ENCODE data around the gene CST4. TPM values are rescaled to one million over a fixed set of nuclear protein-coding genes. Genes with fewer than 3 reads are reported as not detected.
"Not testable (repeated sequence)": the region's sequence is repeated elsewhere in the genome, so short reads cannot be mapped to it uniquely, and the experiment has no call there.

CST4 gene
- total RNA-seq, 2 donors from 2014 or later, result 2.0 to 2.3 TPM

DNA sequence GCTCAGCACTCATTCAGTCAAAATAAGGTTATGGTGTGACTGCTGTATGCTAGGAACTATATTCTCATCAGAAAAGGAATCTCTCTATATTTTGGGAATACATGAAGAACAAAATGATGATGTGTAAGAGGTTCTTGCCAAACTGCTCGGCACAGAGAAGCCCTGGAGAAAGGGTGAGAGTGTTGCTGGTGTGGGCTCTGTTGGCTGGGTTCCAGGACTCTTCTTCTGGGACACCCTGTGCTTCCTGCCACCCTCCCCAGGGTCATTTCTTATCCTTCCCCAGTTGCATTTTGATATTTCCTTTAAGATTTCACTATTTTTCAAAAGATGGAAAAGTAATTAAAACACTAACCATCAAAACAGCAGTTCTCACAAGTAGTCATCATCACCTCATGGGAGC is 33.1 kb upstream of the CST4 start:
- Mint-ChIP-seq H3K4me3 (no peak overlapping the region), H3K9me3 (peaks cover 2% of the 10 kb centered on the region), H3K4me1 (peaks cover 24% of the 10 kb centered on the region), H3K36me3 (ENCODE audit: low read depth) (no peaks in the 10 kb centered on the region), H3K27ac (no peak overlapping the region), H3K27me3 (ENCODE audit: insufficient read depth) (no peaks in the 10 kb centered on the region)
- 95% methylated on average over 1 of the region's 1 CpG; no CpG with 5 or more reads in 1 of the 2 experiments for WGBS, 2 experiments (ENCODE audit: insufficient coverage in 1 of 2, insufficient read length in 1 of 2)
- Histone ChIP-seq H3K4me3 (ENCODE audit: low read length) (no peak overlapping the region), H3K27me3 (ENCODE audit: control insufficient read depth, insufficient read depth, low read length, poor library complexity, severe bottlenecking) (no peaks in the 10 kb centered on the region), H3K9ac (ENCODE audit: extremely low read depth, low read length, poor library complexity, severe bottlenecking) (no peak overlapping the region), H3K4me1 (ENCODE audit: control insufficient read depth, insufficient read depth, low read length) (no peaks in the 10 kb centered on the region), H3K27ac (ENCODE audit: low read depth, low read length) (no peak overlapping the region), H3K36me3 (ENCODE audit: control insufficient read depth, insufficient read depth, low read length) (no peaks in the 10 kb centered on the region), H3K9me3 (ENCODE audit: control insufficient read depth, low read length) (no peaks in the 10 kb centered on the region)
- DNase-seq, result no peak
- no peak for TF ChIP-seq CTCF (conservative IDR thresholded peaks at IDR 0.05)

- not testable (repeated sequence) for H3K9me3 ChIP-seq (ENCODE audit: control insufficient read depth, low read length); H3K36me3 ChIP-seq (ENCODE audit: control insufficient read depth, insufficient read depth, low read length); H3K27ac Mint-ChIP-seq; H3K9ac ChIP-seq (ENCODE audit: extremely low read depth, low read length, poor library complexity, severe bottlenecking); H3K27me3 Mint-ChIP-seq (ENCODE audit: insufficient read depth); H3K27me3 ChIP-seq (ENCODE audit: control insufficient read depth, insufficient read depth, low read length, poor library complexity, severe bottlenecking); H3K4me1 ChIP-seq (ENCODE audit: control insufficient read depth, insufficient read depth, low read length); H3K4me3 Mint-ChIP-seq; H3K36me3 Mint-ChIP-seq (ENCODE audit: low read depth); H3K4me3 ChIP-seq (ENCODE audit: low read length); DNase-seq; H3K27ac ChIP-seq (ENCODE audit: low read depth, low read length)
- peaks cover 13% of the 10 kb centered on the region for H3K9me3 Mint-ChIP-seq
- 74 to 89% methylated on average over 2 to 9 of the region's 9 CpGs for WGBS, 2 experiments (ENCODE audit: insufficient coverage in 1 of 2, insufficient read length in 1 of 2)
- H3K4me1 Mint-ChIP-seq, result peaks cover 18% of the 10 kb centered on the region
Measured at GRCh38 chr20:23719351-23719750, 30.5 kb upstream of the CST4 start.

- H3K4me1 ChIP-seq (ENCODE audit: control insufficient read depth, insufficient read depth, low read length); H3K36me3 ChIP-seq (ENCODE audit: control insufficient read depth, insufficient read depth, low read length); H3K27ac Mint-ChIP-seq; DNase-seq; H3K9me3 ChIP-seq (ENCODE audit: control insufficient read depth, low read length); H3K4me3 ChIP-seq (ENCODE audit: low read length); H3K36me3 Mint-ChIP-seq (ENCODE audit: low read depth); H3K9ac ChIP-seq (ENCODE audit: extremely low read depth, low read length, poor library complexity, severe bottlenecking); H3K4me3 Mint-ChIP-seq; H3K27ac ChIP-seq (ENCODE audit: low read depth, low read length); H3K4me1 Mint-ChIP-seq; H3K27me3 ChIP-seq (ENCODE audit: control insufficient read depth, insufficient read depth, low read length, poor library complexity, severe bottlenecking); H3K9me3 Mint-ChIP-seq: not testable (repeated sequence)
- peaks cover 23% of the 10 kb centered on the region for H3K27me3 Mint-ChIP-seq (ENCODE audit: insufficient read depth)
Measured at GRCh38 chr20:23711778-23712177, 22.9 kb upstream of the CST4 start.

- Mint-ChIP-seq H3K4me3 (no peak overlapping the region), H3K4me1 (no peaks in the 10 kb centered on the region), H3K36me3 (ENCODE audit: low read depth) (no peaks in the 10 kb centered on the region), H3K9me3 (no peaks in the 10 kb centered on the region), H3K27ac (no peak overlapping the region), H3K27me3 (ENCODE audit: insufficient read depth) (peaks cover 25% of the 10 kb centered on the region)
- Histone ChIP-seq H3K27me3 (ENCODE audit: control insufficient read depth, insufficient read depth, low read length, poor library complexity, severe bottlenecking) (no peaks in the 10 kb centered on the region), H3K4me1 (ENCODE audit: control insufficient read depth, insufficient read depth, low read length) (no peaks in the 10 kb centered on the region), H3K36me3 (ENCODE audit: control insufficient read depth, insufficient read depth, low read length) (no peaks in the 10 kb centered on the region), H3K9ac (ENCODE audit: extremely low read depth, low read length, poor library complexity, severe bottlenecking) (no peak overlapping the region), H3K27ac (ENCODE audit: low read depth, low read length) (no peak overlapping the region), H3K4me3 (ENCODE audit: low read length) (no peak overlapping the region), H3K9me3 (ENCODE audit: control insufficient read depth, low read length) (no peaks in the 10 kb centered on the region)
- no peak for DNase-seq
- 88 to 96% methylated on average over 3 to 4 of the region's 4 CpGs for WGBS, 2 experiments (ENCODE audit: insufficient coverage in 1 of 2, insufficient read length in 1 of 2)
- no peak for TF ChIP-seq CTCF (conservative IDR thresholded peaks at IDR 0.05)
Measured at GRCh38 chr20:23710771-23711170, 21.9 kb upstream of the CST4 start.
